ENCODE data around the gene GAMT. TPM values are rescaled to one million over a fixed set of nuclear protein-coding genes. Genes with fewer than 3 reads are reported as not detected.

GAMT gene
- total and polyA plus RNA-seq, 8 donors, result 5.9 to 26.1 (median 23.3) TPM

GRCh38 chr19:1412995-1413800, 11.9 kb upstream of the GAMT start:
- H3K27me3 ChIP-seq, result no peaks in the 10 kb centered on the region
- ATAC-seq, result no peak
- intact Hi-C loops (cut with DNase I), result no loop called here
- H3K36me3 ChIP-seq, result peaks cover 6 to 37% of the 10 kb centered on the region in 2 donors
- TF ChIP-seq CTCF (IDR thresholded peaks at IDR 0.05), result no peak
- peaks cover 68 to 96% of the 10 kb centered on the region in 2 donors for H3K4me1 ChIP-seq
- no peaks in the 10 kb centered on the region for H3K9me3 ChIP-seq
- peak overlapping the region in 1 of 2 donors; percentile 13 for H3K27ac ChIP-seq
- no peak overlapping the region for H3K4me3 ChIP-seq
- peak in 2 of 4 donors; percentile 32 to 79 for DNase-seq

GRCh38 chr19:1412323-1412923, 11.1 kb upstream of the GAMT start:
- Histone ChIP-seq H3K36me3 (peaks cover 6 to 30% of the 10 kb centered on the region in 2 donors), H3K27ac (peak overlapping the region in 1 of 2 donors; percentile 63), H3K4me3 (no peak overlapping the region), H3K9me3 (no peaks in the 10 kb centered on the region), H3K27me3 (no peaks in the 10 kb centered on the region), H3K4me1 (peaks cover 63 to 91% of the 10 kb centered on the region in 2 donors)
- TF ChIP-seq CTCF (IDR thresholded peaks at IDR 0.05), result no peak
- intact Hi-C loops (cut with DNase I), result no loop called here
- no peak for ATAC-seq
- peak in 2 of 4 donors; percentile 28 to 74 for DNase-seq

GRCh38 chr19:1411255-1412191, 10.2 kb upstream of the GAMT start:
- no peaks in the 10 kb centered on the region for H3K27me3 ChIP-seq
- H3K4me3 ChIP-seq, result no peak overlapping the region
- peaks cover 58 to 87% of the 10 kb centered on the region in 2 donors for H3K4me1 ChIP-seq
- H3K9me3 ChIP-seq, result no peaks in the 10 kb centered on the region
- TF ChIP-seq CTCF (IDR thresholded peaks at IDR 0.05), result no peak
- H3K36me3 ChIP-seq, result peaks cover 6 to 25% of the 10 kb centered on the region in 2 donors
- ATAC-seq (no peak), DNase-seq (peak in 3 of 4 donors; percentile 40 to 82 (median 44))
- intact Hi-C loops (cut with DNase I), result no loop called here
- H3K27ac ChIP-seq, result peak overlapping the region; percentile 9 to 63

GRCh38 chr19:1410789-1411188, 9.4 kb upstream of the GAMT start:
- Histone ChIP-seq H3K9me3 (no peaks in the 10 kb centered on the region), H3K27ac (peak overlapping the region in 1 of 2 donors; percentile 63), H3K4me3 (peak overlapping the region in 1 of 2 donors; percentile 97), H3K36me3 (peaks cover 6 to 23% of the 10 kb centered on the region in 2 donors), H3K4me1 (peaks cover 53 to 85% of the 10 kb centered on the region in 2 donors), H3K27me3 (no peaks in the 10 kb centered on the region)
- DNase-seq, result peak in 2 of 4 donors; percentile 27 to 69
- no peak for TF ChIP-seq CTCF (IDR thresholded peaks at IDR 0.05)
- intact Hi-C loops (cut with DNase I), result no loop called here
- ATAC-seq, result no peak
